ENCODE data around the gene FOCAD. TPM values are rescaled to one million over a fixed set of nuclear protein-coding genes. Genes with fewer than 3 reads are reported as not detected.

FOCAD gene
- total RNA-seq, 1 experiment from 2014 or later: 40.7 TPM

GRCh38 chr9:20713172-20713571 is 29.1 kb downstream of the FOCAD start:
- RAD21 ChIA-PET (ENCODE audit: low non-redundant PET in 1 of 2, low total read pairs in 2 of 2, uncharacterized antibody in 2 of 2, unreplicated experiment in 2 of 2): no interaction called here

More at GRCh38 chr9:20713172-20713571, 29.1 kb downstream of the FOCAD start:
- Histone ChIP-seq H3K9me2 (ENCODE audit: insufficient read depth) (no peaks in the 10 kb centered on the region), H3K36me3 (ENCODE audit: control insufficient read depth in 1 of 2, insufficient read depth in 2 of 2, low read length in 2 of 2) (no peaks in the 10 kb centered on the region), H3K4me1 (ENCODE audit: control insufficient read depth in 1 of 2, insufficient read depth in 2 of 2, low read length in 2 of 2) (no peaks in the 10 kb centered on the region), H3K27ac (ENCODE audit: low read depth, low read length) (no peak overlapping the region), H3K79me2 (ENCODE audit: insufficient read depth, low read length) (peaks cover 9% of the 10 kb centered on the region), H3K4me2 (ENCODE audit: low read length) (no peak overlapping the region), H2AFZ (ENCODE audit: low read depth, low read length, poor library complexity, severe bottlenecking) (no peak overlapping the region), H3K9me3 (ENCODE audit: control insufficient read depth in 1 of 2, insufficient read depth in 1 of 2, low read depth in 1 of 2, low read length in 2 of 2) (no peaks in the 10 kb centered on the region), H3K4me3 (replicated peaks in 1 of 2; ENCODE audit: low read depth in 1 of 2, low read length in 2 of 2) (no peak overlapping the region), H3K27me3 (ENCODE audit: insufficient read depth, low read length) (no peaks in the 10 kb centered on the region), H3K9ac (ENCODE audit: low read length) (no peak overlapping the region), H4K20me1 (ENCODE audit: insufficient read depth) (no peaks in the 10 kb centered on the region; the same call in 1 of the 2 replicates)
- TF ChIP-seq POLR2A (IDR thresholded peaks at IDR 0.05; ENCODE audit: borderline replicate concordance, extremely low read depth, insufficient read depth, insufficient read length) (no peak), SP1 (IDR thresholded peaks at IDR 0.05; ENCODE audit: low read depth) (no peak), CEBPB (IDR thresholded peaks at IDR 0.05; ENCODE audit: low read depth) (no peak), REST (IDR thresholded peaks at IDR 0.05; ENCODE audit: low read depth) (no peak), JUND (IDR thresholded peaks at IDR 0.05) (no peak), MAX (IDR thresholded peaks at IDR 0.05) (no peak), ELF1 (IDR thresholded peaks at IDR 0.05; ENCODE audit: borderline replicate concordance, low read depth) (no peak), EZH2 (IDR thresholded peaks at IDR 0.05) (no peak), TCF7L2 (IDR thresholded peaks at IDR 0.05; ENCODE audit: borderline replicate concordance, extremely low read depth, insufficient read depth, insufficient read length) (no peak), ATF3 (IDR thresholded peaks at IDR 0.05) (no peak), CBX3 (IDR thresholded peaks at IDR 0.05; ENCODE audit: low read depth) (no peak), CTCF (IDR thresholded peaks at IDR 0.05 in 2 of 3, conservative IDR thresholded peaks at IDR 0.05 in 1 of 3; ENCODE audit: borderline replicate concordance in 1 of 3, insufficient read depth in 1 of 3, low read depth in 2 of 3, low read length in 2 of 3) (no peak), SRF (IDR thresholded peaks at IDR 0.05; ENCODE audit: low read depth) (no peak), YY1 (IDR thresholded peaks at IDR 0.05; ENCODE audit: extremely low read depth, insufficient replicate concordance, low read depth, low read length) (no peak), RAD21 (IDR thresholded peaks at IDR 0.05; ENCODE audit: low read depth) (no peak), ZNF274 (IDR thresholded peaks at IDR 0.05; ENCODE audit: low read depth, low read length) (no peak), ZBTB33 (IDR thresholded peaks at IDR 0.05; ENCODE audit: extremely low read depth, insufficient replicate concordance, low read length) (no peak), ZFX (IDR thresholded peaks at IDR 0.05) (no peak), EZH2phosphoT487 (IDR thresholded peaks at IDR 0.05; ENCODE audit: borderline replicate concordance) (no peak), SIN3A (IDR thresholded peaks at IDR 0.05; ENCODE audit: low read depth) (no peak)
- ATAC-seq (no peak), DNase-seq (ENCODE audit: low read depth, low spot score) (no peak)
- CTCF ChIA-PET: no interaction called here
- BruUV-seq (replicated peaks): no TSS peak
- intact Hi-C loops (cut with micrococcal nuclease): no loop called here
- POLR2A ChIA-PET: no interaction called here

Data from HCT116 (cell line).